ENCODE results near the gene NGLY1.

Gene NGLY1

GRCh38 chr3:25782938-25783660 lies at the start of gene NGLY1:
TSS of gene NGLY1 (minus strand) at chr3:25783443. CDS start at chr3:25783390, 53 bp downstream.
- peak; percentile 85 for DNase-seq

- DNase-seq, result no peak
Observed at GRCh38 chr3:25831578-25831977, 48.3 kb upstream of the NGLY1 start.

GRCh38 chr3:25830373-25831280 lies 47.4 kb upstream of the NGLY1 start:
- DNase-seq, result no peak

- no peak for DNase-seq
Observed at GRCh38 chr3:25826510-25826909, 43.3 kb upstream of the NGLY1 start.

- no peak for DNase-seq
Observed at GRCh38 chr3:25823314-25823713, 40.1 kb upstream of the NGLY1 start.

- DNase-seq, result no peak
Observed at GRCh38 chr3:25821746-25822573, 38.7 kb upstream of the NGLY1 start.

- DNase-seq, result no peak
Observed at GRCh38 chr3:25820816-25821486, 37.7 kb upstream of the NGLY1 start.

GRCh38 chr3:25820366-25820765 lies 37.1 kb upstream of the NGLY1 start:
- DNase-seq, result no peak

GRCh38 chr3:25818335-25818734 lies 35.1 kb upstream of the NGLY1 start:
- DNase-seq, result no peak

GRCh38 chr3:25817638-25818037 lies 34.4 kb upstream of the NGLY1 start:
- DNase-seq, result no peak

- DNase-seq, result no peak
Observed at GRCh38 chr3:25817107-25817506, 33.9 kb upstream of the NGLY1 start.

GRCh38 chr3:25812644-25813043 lies 29.4 kb upstream of the NGLY1 start:
- no peak for DNase-seq

- DNase-seq, result no peak
Observed at GRCh38 chr3:25804676-25805075, 21.4 kb upstream of the NGLY1 start.

- DNase-seq, result no peak
Observed at GRCh38 chr3:25803833-25804232, 20.6 kb upstream of the NGLY1 start.

- no peak for DNase-seq
Observed at GRCh38 chr3:25801786-25802185, 18.5 kb upstream of the NGLY1 start.

GRCh38 chr3:25789596-25790556 lies 6.6 kb upstream of the NGLY1 start, which contains the start of gene OXSM:
TSS of gene OXSM (plus strand) at chr3:25790090. CDS start at chr3:25791021, 931 bp downstream.
- DNase-seq, result peak; percentile 96

- DNase-seq, result no peak
Observed at GRCh38 chr3:25789209-25789595, 6.0 kb upstream of the NGLY1 start.

- no peak for DNase-seq
Observed at GRCh38 chr3:25787689-25788088, 4.4 kb upstream of the NGLY1 start.

- DNase-seq, result no peak
Observed at GRCh38 chr3:25785826-25786225, 2.6 kb upstream of the NGLY1 start.

- DNase-seq, result no peak
Observed at GRCh38 chr3:25784971-25785370, 1.7 kb upstream of the NGLY1 start.

Data from stimulated activated CD4-positive, alpha-beta T cell treated with anti-CD3 and anti-CD28 coated beads, Interleukin-4, amount 100 ng/mL, for 24 hours (primary cell).